DND-41 (cell line): ENCODE data around the gene SEC31A.

ENCODE experiments used
- ATAC-seq: fragments of 200-7000 bp; cut with Tn5 transposase; 3 replicates; pipeline ENCODE4 v1.9.1; 2021; ENCODE audit warnings: low read depth; ENCODE audit not compliant: insufficient read depth
- DNase-seq: peaks from one replicate; pipeline ENCODE4 v3.0.0-alpha.2; 2020
- H2AFZ ChIP-seq: 2 replicates; pipeline ENCODE4 v1.6.0; 2012; ENCODE audit warnings: low read depth, low read length
- H3K27ac ChIP-seq: 2 replicates; pipeline ENCODE4 v1.5.1; 2012; ENCODE audit warnings: low read length, inconsistent platforms
- H3K27me3 ChIP-seq: fragments of 200-600 bp; sonication (generic); 2 replicates; pipeline ENCODE4 v1.6.0; 2012; ENCODE audit warnings: low read length, mild to moderate bottlenecking, inconsistent platforms; ENCODE audit not compliant: insufficient read depth, poor library complexity
- H3K36me3 ChIP-seq: 2 replicates; pipeline ENCODE4 v1.5.1; 2012; ENCODE audit warnings: low read length, inconsistent platforms; ENCODE audit not compliant: insufficient read depth
- H3K4me1 ChIP-seq: 2 replicates; pipeline ENCODE4 v1.5.1; 2012; ENCODE audit warnings: mild to moderate bottlenecking, low read length; ENCODE audit not compliant: insufficient read depth
- H3K4me2 ChIP-seq: 2 replicates; pipeline ENCODE4 v1.6.0; 2012; ENCODE audit warnings: mild to moderate bottlenecking, moderate library complexity, low read length, inconsistent platforms; ENCODE audit not compliant: insufficient read depth
- H3K4me3 ChIP-seq, 2 experiments: fragments of 200-600 bp in 1 of 2; shearing (Covaris generic) in 1 of 2; 2 replicates each; pipeline ENCODE4 v1.5.1; 2012 to 2016; ENCODE audit warnings: inconsistent platforms in 2 of 2, low read length in 2 of 2, mild to moderate bottlenecking in 2 of 2, low read depth in 1 of 2, moderate library complexity in 1 of 2
- H3K79me2 ChIP-seq: 2 replicates; pipeline ENCODE4 v1.6.0; 2012; ENCODE audit warnings: low read length, inconsistent platforms; ENCODE audit not compliant: insufficient read depth
- H3K9ac ChIP-seq: 2 replicates; pipeline ENCODE4 v1.6.0; 2012; ENCODE audit warnings: low read depth, mild to moderate bottlenecking, inconsistent platforms, low read length, moderate library complexity
- H3K9me3 ChIP-seq: 2 replicates; pipeline ENCODE4 v1.5.1; 2012; ENCODE audit warnings: low read length, moderate library complexity, mild to moderate bottlenecking, inconsistent platforms; ENCODE audit not compliant: insufficient read depth, severe bottlenecking
- H4K20me1 ChIP-seq: 2 replicates; pipeline ENCODE4 v1.6.0; 2012; ENCODE audit warnings: low read length; ENCODE audit not compliant: insufficient read depth
- EZH2 ChIP-seq: IDR thresholded peaks from 3 replicates; pipeline ENCODE4 v1.6.1; 2012; ENCODE audit warnings: borderline replicate concordance, low read depth, mild to moderate bottlenecking, moderate library complexity, low read length, inconsistent platforms; ENCODE audit not compliant: severe bottlenecking
- TF ChIP-seq, protein P1 (sequence below): IDR thresholded peaks from 2 replicates; pipeline ENCODE4 v1.5.1; 2012; ENCODE audit warnings: borderline replicate concordance, low read length, moderate library complexity, mild to moderate bottlenecking; ENCODE audit not compliant: poor library complexity, severe bottlenecking; ENCODE audit errors: extremely low read depth

Gene SEC31A

DNA sequence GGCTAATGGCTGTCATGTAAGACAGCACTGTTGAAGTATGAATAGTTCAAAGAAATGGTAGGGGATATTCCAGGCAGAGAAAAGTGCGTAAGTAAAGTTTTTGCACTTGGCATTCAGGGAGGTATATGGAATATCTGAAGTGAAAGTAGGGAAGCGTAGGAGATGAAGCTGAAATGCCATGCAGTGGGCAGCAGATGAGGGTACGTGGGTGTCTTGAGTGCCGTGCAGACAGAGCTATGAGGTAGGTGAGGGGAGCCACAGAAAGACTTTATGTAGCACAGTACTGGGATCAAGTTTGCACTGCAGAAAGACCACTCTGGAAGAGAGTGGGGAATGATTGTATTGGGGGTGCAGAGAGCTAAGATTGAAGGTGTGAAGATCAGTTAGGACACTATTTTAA, 87.2 kb downstream of the SEC31A start:
- H2AFZ ChIP-seq = no peak overlapping the region
- no peaks in the 10 kb centered on the region for H3K36me3 ChIP-seq
- ATAC-seq (no peak), DNase-seq (no peak)
- no peaks in the 10 kb centered on the region for H3K9me3 ChIP-seq
- H3K4me3 ChIP-seq = no peak overlapping the region
- no peaks in the 10 kb centered on the region for H4K20me1 ChIP-seq
- H3K27ac ChIP-seq = no peak overlapping the region
- peaks cover 17% of the 10 kb centered on the region for H3K4me1 ChIP-seq
- TF ChIP-seq, protein P1, sequence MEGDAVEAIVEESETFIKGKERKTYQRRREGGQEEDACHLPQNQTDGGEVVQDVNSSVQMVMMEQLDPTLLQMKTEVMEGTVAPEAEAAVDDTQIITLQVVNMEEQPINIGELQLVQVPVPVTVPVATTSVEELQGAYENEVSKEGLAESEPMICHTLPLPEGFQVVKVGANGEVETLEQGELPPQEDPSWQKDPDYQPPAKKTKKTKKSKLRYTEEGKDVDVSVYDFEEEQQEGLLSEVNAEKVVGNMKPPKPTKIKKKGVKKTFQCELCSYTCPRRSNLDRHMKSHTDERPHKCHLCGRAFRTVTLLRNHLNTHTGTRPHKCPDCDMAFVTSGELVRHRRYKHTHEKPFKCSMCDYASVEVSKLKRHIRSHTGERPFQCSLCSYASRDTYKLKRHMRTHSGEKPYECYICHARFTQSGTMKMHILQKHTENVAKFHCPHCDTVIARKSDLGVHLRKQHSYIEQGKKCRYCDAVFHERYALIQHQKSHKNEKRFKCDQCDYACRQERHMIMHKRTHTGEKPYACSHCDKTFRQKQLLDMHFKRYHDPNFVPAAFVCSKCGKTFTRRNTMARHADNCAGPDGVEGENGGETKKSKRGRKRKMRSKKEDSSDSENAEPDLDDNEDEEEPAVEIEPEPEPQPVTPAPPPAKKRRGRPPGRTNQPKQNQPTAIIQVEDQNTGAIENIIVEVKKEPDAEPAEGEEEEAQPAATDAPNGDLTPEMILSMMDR = no peak
- no peak for TF ChIP-seq EZH2
- no peaks in the 10 kb centered on the region for H3K79me2 ChIP-seq
- no peak overlapping the region for H3K4me2 ChIP-seq
- no peak overlapping the region for H3K9ac ChIP-seq
- H3K27me3 ChIP-seq = no peaks in the 10 kb centered on the region

DNA sequence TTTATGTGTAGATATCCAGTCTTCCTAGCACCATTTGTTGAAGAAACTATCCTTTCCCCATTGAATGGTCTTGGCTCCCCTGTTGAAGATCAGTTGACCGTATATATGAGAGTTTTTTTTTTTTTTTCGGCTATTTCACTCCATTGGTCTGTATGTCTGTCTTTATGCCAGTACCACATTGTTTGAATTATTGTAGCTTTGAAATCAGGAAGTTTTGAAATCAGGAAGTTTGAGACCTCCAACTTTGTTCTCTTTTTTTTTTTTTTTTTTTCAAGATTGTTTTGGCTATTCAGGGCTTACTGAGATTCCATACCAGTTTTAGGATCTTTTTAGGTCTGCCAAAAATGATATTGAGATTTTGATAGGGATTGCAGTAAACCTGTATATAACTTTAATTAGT, 88.0 kb downstream of the SEC31A start:
- no peaks in the 10 kb centered on the region for H4K20me1 ChIP-seq
- H3K4me3 ChIP-seq = no peak overlapping the region
- no peaks in the 10 kb centered on the region for H3K36me3 ChIP-seq
- no peak overlapping the region for H3K9ac ChIP-seq
- no peak for TF ChIP-seq EZH2
- TF ChIP-seq, protein P1 = no peak
- no peak overlapping the region for H3K4me2 ChIP-seq
- peaks cover 3% of the 10 kb centered on the region; the same call in 1 of the 2 replicates for H3K79me2 ChIP-seq
- H3K4me1 ChIP-seq = peaks cover 17% of the 10 kb centered on the region
- H3K27ac ChIP-seq = no peak overlapping the region
- DNase-seq (no peak), ATAC-seq (no peak)
- no peaks in the 10 kb centered on the region for H3K27me3 ChIP-seq
- H2AFZ ChIP-seq = no peak overlapping the region
- no peaks in the 10 kb centered on the region for H3K9me3 ChIP-seq

DNA sequence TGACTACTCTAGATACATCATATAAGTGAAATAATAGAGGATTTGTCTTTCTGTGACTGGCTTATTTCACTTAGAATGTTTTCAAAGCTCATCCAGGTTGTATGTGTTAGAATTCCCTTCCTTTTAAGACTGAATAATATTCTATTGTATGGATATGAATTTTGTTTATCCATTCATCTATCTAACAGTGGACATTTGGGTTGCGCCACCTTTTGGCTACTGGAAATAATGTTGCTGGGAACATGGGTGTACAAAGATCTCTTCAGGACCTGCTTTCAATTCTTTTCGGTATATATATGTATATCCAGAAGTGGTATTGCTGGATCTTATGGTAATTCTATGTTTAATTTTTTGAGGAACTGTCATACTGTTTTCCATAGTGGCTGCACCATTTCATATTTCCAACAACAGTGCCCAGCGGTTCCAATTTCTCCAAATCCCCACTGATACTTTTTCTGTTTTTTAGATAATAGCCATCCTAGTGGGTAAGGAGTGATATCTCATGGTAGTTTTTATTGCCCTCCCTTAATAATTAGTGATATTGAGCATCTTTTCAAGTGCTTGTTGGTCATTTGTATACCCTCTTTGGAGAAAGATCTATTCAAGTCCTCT, 88.9 kb downstream of the SEC31A start:
- no peak overlapping the region for H3K4me2 ChIP-seq
- DNase-seq = no peak

More for the DNA sequence above, 88.9 kb downstream of the SEC31A start:
- H3K36me3 ChIP-seq = no peaks in the 10 kb centered on the region
- peaks cover 25% of the 10 kb centered on the region for H3K4me1 ChIP-seq
- no peaks in the 10 kb centered on the region for H3K27me3 ChIP-seq
- peaks cover 7% of the 10 kb centered on the region for H4K20me1 ChIP-seq
- ATAC-seq = no peak
- H3K79me2 ChIP-seq = peaks cover 11% of the 10 kb centered on the region
- H3K9ac ChIP-seq = no peak overlapping the region
- H3K9me3 ChIP-seq = no peaks in the 10 kb centered on the region
- no peak overlapping the region for H3K4me3 ChIP-seq
- H3K27ac ChIP-seq = no peak overlapping the region
- TF ChIP-seq EZH2 = no peak
- TF ChIP-seq, protein P1 = peak; percentile 38
- H2AFZ ChIP-seq = no peak overlapping the region
